ENCODE measurements around the gene CAPG. TPM values are rescaled to one million over a fixed set of nuclear protein-coding genes. Genes with fewer than 3 reads are reported as not detected.

Gene CAPG
- total RNA-seq, 5 donors from 2014 or later (not counting 1 experiment from before 2014, with no cell fraction given) = 30.1 to 71.7 (median 41.2) TPM

DNA sequence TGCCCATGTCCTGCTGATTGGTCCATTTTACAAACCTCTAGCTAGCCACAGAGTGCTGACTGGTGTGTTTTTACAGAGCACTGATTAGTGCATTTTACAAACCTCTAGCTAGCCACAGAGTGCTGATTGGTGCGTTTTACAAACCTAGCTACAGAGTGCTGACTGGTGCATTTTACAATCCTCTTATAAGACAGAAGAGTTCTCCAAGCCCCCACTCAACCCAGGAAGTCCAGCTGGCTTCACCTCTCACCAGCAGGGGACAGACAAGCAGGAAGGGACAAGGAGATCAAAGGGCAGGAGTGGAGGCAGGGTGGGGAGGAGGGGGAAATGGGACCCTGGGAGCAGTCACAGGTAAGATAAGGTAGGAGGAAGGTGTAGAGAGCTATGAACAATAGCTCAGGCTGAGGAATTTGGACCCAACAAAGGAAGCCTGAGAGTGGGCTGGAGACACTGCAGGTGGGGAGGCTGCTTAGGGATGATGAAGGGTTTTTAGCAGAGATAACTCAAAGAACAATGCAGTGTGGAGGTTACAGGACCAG, 45.5 kb upstream of the CAPG start:
- H3K4me3 ChIP-seq (ENCODE audit: control insufficient read depth in 1 of 2, extremely low read depth in 1 of 2, low read length in 1 of 2) = no peak overlapping the region
- no peaks in the 10 kb centered on the region for H3K36me3 ChIP-seq (ENCODE audit: control insufficient read depth in 2 of 2, extremely low read depth in 1 of 2, insufficient read depth in 1 of 2, low read length in 1 of 2)
- H3K9me3 ChIP-seq = no peaks in the 10 kb centered on the region
- H3K27ac ChIP-seq (ENCODE audit: low read length) = no peak overlapping the region
- H3K27me3 ChIP-seq (replicated peaks in 1 of 2; ENCODE audit: control insufficient read depth in 2 of 2, extremely low read depth in 1 of 2, insufficient read depth in 2 of 2, low read length in 1 of 2) = peaks cover 0 to 3% of the 10 kb centered on the region in 2 experiments
- H3K4me1 Mint-ChIP-seq = no peaks in the 10 kb centered on the region
- no peaks in the 10 kb centered on the region for H3K9me3 Mint-ChIP-seq
- H3K4me3 Mint-ChIP-seq = no peak overlapping the region
- DNase-seq (no peak), ATAC-seq (replicated peaks in 1 of 4) (no peak)
- no peaks in the 10 kb centered on the region for H3K27me3 Mint-ChIP-seq
- H3K36me3 Mint-ChIP-seq = no peaks in the 10 kb centered on the region
- no CpG with 5 or more reads among the region's 1 CpG for WGBS (ENCODE audit: insufficient coverage)
- no peak overlapping the region for H3K27ac Mint-ChIP-seq
- ChIA-PET POLR2A (no interaction called here), CTCF (no interaction called here)
- no peaks in the 10 kb centered on the region for H3K4me1 ChIP-seq (ENCODE audit: control insufficient read depth in 1 of 2, extremely low read depth in 1 of 2, insufficient read depth in 2 of 2, low read length in 2 of 2)

DNA sequence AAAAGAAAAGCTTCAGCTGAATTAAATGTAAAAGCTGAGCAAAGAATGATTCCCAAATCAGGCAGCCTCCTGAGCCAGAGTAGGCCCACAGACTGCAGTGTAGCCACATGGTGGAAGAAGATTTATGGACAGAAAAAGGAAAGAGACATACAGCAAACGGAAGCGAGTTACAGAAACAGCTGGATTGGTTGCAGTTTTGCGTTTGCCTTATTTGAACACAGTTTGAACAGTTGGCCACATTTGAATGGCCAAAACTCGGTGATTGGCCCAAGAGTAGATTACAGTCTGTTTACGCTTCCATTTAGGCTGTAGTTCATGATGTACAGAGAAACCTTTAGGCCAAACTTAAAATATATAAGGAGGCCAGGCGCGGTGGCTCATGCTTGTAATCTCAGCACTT, 43.4 kb upstream of the CAPG start:
- H3K36me3 ChIP-seq (ENCODE audit: control insufficient read depth in 2 of 2, extremely low read depth in 1 of 2, insufficient read depth in 1 of 2, low read length in 1 of 2) = no peaks in the 10 kb centered on the region
- H3K4me1 ChIP-seq (ENCODE audit: control insufficient read depth in 1 of 2, extremely low read depth in 1 of 2, insufficient read depth in 2 of 2, low read length in 2 of 2) = no peaks in the 10 kb centered on the region
- Mint-ChIP-seq H3K36me3 (no peaks in the 10 kb centered on the region), H3K4me3 (no peak overlapping the region), H3K9me3 (no peaks in the 10 kb centered on the region), H3K27me3 (no peaks in the 10 kb centered on the region), H3K27ac (peak overlapping the region in 1 of 2 donors; percentile 18), H3K4me1 (no peaks in the 10 kb centered on the region)
- DNase-seq (no peak), ATAC-seq (replicated peaks in 1 of 4) (no peak)
- H3K27me3 ChIP-seq (replicated peaks in 1 of 2; ENCODE audit: control insufficient read depth in 2 of 2, extremely low read depth in 1 of 2, insufficient read depth in 2 of 2, low read length in 1 of 2) = peaks cover 0 to 3% of the 10 kb centered on the region in 2 experiments
- H3K4me3 ChIP-seq (ENCODE audit: control insufficient read depth in 1 of 2, extremely low read depth in 1 of 2, low read length in 1 of 2) = no peak overlapping the region
- H3K9me3 ChIP-seq = no peaks in the 10 kb centered on the region
- H3K27ac ChIP-seq (ENCODE audit: low read length) = no peak overlapping the region
- CTCF ChIA-PET = no interaction called here
- 90% methylated on average over 6 of the region's 7 CpGs for WGBS (ENCODE audit: insufficient coverage)
- POLR2A ChIA-PET = no interaction called here

DNA sequence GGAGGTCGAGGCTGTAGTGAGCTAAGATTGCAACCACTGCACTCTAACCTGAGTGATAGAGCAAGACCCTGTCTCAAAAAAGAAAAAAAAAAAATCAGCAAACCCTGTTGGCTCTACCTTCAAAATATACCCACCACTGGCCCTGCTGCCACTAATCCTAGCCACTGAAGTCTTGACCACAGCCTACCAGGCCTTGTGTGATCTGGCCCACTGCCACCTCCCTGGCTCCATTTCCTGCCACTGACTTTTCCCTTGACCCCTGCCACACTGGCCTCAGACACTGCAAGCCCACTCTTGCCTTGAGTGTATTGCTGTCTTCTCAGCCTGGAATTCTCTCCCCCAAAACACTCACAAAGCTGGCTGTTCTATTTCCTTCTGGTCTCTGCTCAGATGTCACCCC, 42.1 kb upstream of the CAPG start:
- ChIA-PET POLR2A (no interaction called here), CTCF (interaction anchor here in 1 of 2 donors (0.7 kb wide), 1 partner anchor 131 kb away, joined by 3 read pairs; no protein-coding TSS in a partner anchor)
- DNase-seq (no peak), ATAC-seq (replicated peaks in 1 of 4) (no peak)
- Mint-ChIP-seq H3K36me3 (no peaks in the 10 kb centered on the region), H3K9me3 (no peaks in the 10 kb centered on the region), H3K4me1 (no peaks in the 10 kb centered on the region), H3K4me3 (no peak overlapping the region), H3K27ac (no peak overlapping the region), H3K27me3 (no peaks in the 10 kb centered on the region)
- H3K9me3 ChIP-seq = no peaks in the 10 kb centered on the region
- WGBS (ENCODE audit: insufficient coverage) = no CpG with 5 or more reads among the region's 1 CpG
- no peaks in the 10 kb centered on the region for H3K4me1 ChIP-seq (ENCODE audit: control insufficient read depth in 1 of 2, extremely low read depth in 1 of 2, insufficient read depth in 2 of 2, low read length in 2 of 2)
- H3K27me3 ChIP-seq (replicated peaks in 1 of 2; ENCODE audit: control insufficient read depth in 2 of 2, extremely low read depth in 1 of 2, insufficient read depth in 2 of 2, low read length in 1 of 2) = peaks cover 0 to 3% of the 10 kb centered on the region in 2 experiments
- no peaks in the 10 kb centered on the region for H3K36me3 ChIP-seq (ENCODE audit: control insufficient read depth in 2 of 2, extremely low read depth in 1 of 2, insufficient read depth in 1 of 2, low read length in 1 of 2)
- no peak overlapping the region for H3K27ac ChIP-seq (ENCODE audit: low read length)
- H3K4me3 ChIP-seq (ENCODE audit: control insufficient read depth in 1 of 2, extremely low read depth in 1 of 2, low read length in 1 of 2) = no peak overlapping the region

DNA sequence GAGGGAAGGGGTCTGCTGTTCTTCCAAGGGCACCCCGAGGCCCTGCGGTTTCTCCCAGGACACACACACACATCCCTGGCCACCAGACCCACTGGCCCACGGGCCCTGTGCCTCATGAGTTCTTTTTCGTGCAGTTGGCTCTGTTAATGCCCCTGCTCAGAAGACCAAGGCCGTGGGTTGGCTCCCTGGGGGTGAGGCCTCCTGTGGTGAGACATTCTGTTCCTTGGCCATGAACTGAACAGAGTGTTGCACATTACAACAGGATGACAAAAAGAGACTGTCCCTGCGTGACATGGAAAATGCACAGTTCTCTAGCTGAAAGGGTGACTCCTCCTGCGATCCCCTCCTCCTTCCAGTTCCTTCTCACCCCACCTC, 39.0 kb upstream of the CAPG start:
- Mint-ChIP-seq H3K9me3 (no peaks in the 10 kb centered on the region), H3K4me1 (no peaks in the 10 kb centered on the region), H3K27ac (no peak overlapping the region), H3K27me3 (no peaks in the 10 kb centered on the region), H3K36me3 (no peaks in the 10 kb centered on the region), H3K4me3 (no peak overlapping the region)
- Histone ChIP-seq H3K27me3 (replicated peaks in 1 of 2; ENCODE audit: control insufficient read depth in 2 of 2, extremely low read depth in 1 of 2, insufficient read depth in 2 of 2, low read length in 1 of 2) (no peaks in the 10 kb centered on the region), H3K9me3 (no peaks in the 10 kb centered on the region), H3K4me3 (ENCODE audit: control insufficient read depth in 1 of 2, extremely low read depth in 1 of 2, low read length in 1 of 2) (no peak overlapping the region), H3K36me3 (ENCODE audit: control insufficient read depth in 2 of 2, extremely low read depth in 1 of 2, insufficient read depth in 1 of 2, low read length in 1 of 2) (no peaks in the 10 kb centered on the region), H3K4me1 (ENCODE audit: control insufficient read depth in 1 of 2, extremely low read depth in 1 of 2, insufficient read depth in 2 of 2, low read length in 2 of 2) (no peaks in the 10 kb centered on the region), H3K27ac (ENCODE audit: low read length) (no peak overlapping the region)
- no peak for ATAC-seq (replicated peaks in 1 of 4)
- POLR2A ChIA-PET = interaction anchor here in 1 of 2 donors (0.5 kb wide), 1 partner anchor 15 kb away, joined by 6 read pairs; no protein-coding TSS in a partner anchor
- 83% methylated on average over 5 of the region's 7 CpGs for WGBS (ENCODE audit: insufficient coverage)
- CTCF ChIA-PET = no interaction called here
- no peak for DNase-seq

DNA sequence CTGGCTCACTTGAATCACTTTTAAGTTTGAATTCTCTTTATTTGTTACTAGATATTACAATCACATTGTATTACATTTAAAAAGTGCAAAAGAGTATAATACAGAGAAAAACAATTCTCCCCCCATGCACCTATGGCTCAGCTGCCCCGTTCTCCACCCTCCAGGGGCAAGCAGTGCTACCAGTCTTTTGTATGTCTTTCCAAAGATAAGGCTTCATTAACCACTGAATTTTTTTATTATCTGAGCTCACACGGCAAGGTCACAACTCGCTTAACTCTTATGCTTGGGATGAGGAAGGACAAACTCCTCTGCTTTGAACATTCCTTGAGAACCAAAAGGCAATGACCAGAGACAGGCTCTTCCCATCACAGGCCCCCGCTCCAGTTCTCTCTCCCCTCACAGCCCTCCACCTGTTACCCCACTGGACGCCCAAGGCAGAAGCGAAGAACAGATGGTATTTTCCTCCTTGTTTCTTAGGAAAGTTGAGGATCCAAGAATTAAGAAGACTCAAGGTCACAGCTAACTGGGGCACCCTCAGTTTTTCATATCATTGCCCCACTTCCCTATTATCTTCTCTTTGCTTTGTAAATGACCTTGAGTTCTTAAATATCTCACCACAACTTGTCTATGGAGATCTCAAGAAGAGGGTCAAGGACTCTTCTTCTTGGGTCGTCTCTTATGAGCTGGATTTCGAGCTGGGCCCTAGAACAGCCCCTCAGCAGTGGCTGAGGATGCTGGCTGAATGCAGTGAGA, 38.5 kb upstream of the CAPG start:
- no CpG with 5 or more reads among the region's 8 CpGs for WGBS (ENCODE audit: insufficient coverage)
- Histone ChIP-seq H3K36me3 (ENCODE audit: control insufficient read depth in 2 of 2, extremely low read depth in 1 of 2, insufficient read depth in 1 of 2, low read length in 1 of 2) (no peaks in the 10 kb centered on the region), H3K4me3 (ENCODE audit: control insufficient read depth in 1 of 2, extremely low read depth in 1 of 2, low read length in 1 of 2) (no peak overlapping the region), H3K4me1 (ENCODE audit: control insufficient read depth in 1 of 2, extremely low read depth in 1 of 2, insufficient read depth in 2 of 2, low read length in 2 of 2) (no peaks in the 10 kb centered on the region), H3K9me3 (no peaks in the 10 kb centered on the region), H3K27ac (ENCODE audit: low read length) (no peak overlapping the region), H3K27me3 (replicated peaks in 1 of 2; ENCODE audit: control insufficient read depth in 2 of 2, extremely low read depth in 1 of 2, insufficient read depth in 2 of 2, low read length in 1 of 2) (no peaks in the 10 kb centered on the region)
- ChIA-PET POLR2A (interaction anchor here in 1 of 2 donors (0.5 to 0.6 kb wide), 2 partner anchors 16 to 898 kb away, joined by 6 to 9 read pairs; no protein-coding TSS in a partner anchor), CTCF (interaction anchor here in 1 of 2 donors (0.7 kb wide), 1 partner anchor 734 kb away, joined by 4 read pairs; no protein-coding TSS in a partner anchor)
- Mint-ChIP-seq H3K27ac (no peak overlapping the region), H3K4me3 (no peak overlapping the region), H3K27me3 (no peaks in the 10 kb centered on the region), H3K36me3 (no peaks in the 10 kb centered on the region), H3K9me3 (no peaks in the 10 kb centered on the region), H3K4me1 (no peaks in the 10 kb centered on the region)
- DNase-seq = no peak
- no peak for ATAC-seq (replicated peaks in 1 of 4)

GRCh38 chr2:85447222-85447585, 37.0 kb upstream of the CAPG start:
- WGBS (ENCODE audit: insufficient coverage) = 88% methylated on average over 8 of the region's 8 CpGs
- no peak overlapping the region for H3K4me3 ChIP-seq (ENCODE audit: control insufficient read depth in 1 of 2, extremely low read depth in 1 of 2, low read length in 1 of 2)
- H3K27me3 ChIP-seq (replicated peaks in 1 of 2; ENCODE audit: control insufficient read depth in 2 of 2, extremely low read depth in 1 of 2, insufficient read depth in 2 of 2, low read length in 1 of 2) = no peaks in the 10 kb centered on the region
- ChIA-PET POLR2A (no interaction called here), CTCF (no interaction called here)
- DNase-seq (no peak), ATAC-seq (replicated peaks in 1 of 4) (no peak)
- Mint-ChIP-seq H3K36me3 (no peaks in the 10 kb centered on the region), H3K27me3 (no peaks in the 10 kb centered on the region), H3K4me1 (no peaks in the 10 kb centered on the region), H3K27ac (no peak overlapping the region), H3K9me3 (no peaks in the 10 kb centered on the region), H3K4me3 (no peak overlapping the region)
- H3K9me3 ChIP-seq = no peaks in the 10 kb centered on the region
- no peaks in the 10 kb centered on the region for H3K4me1 ChIP-seq (ENCODE audit: control insufficient read depth in 1 of 2, extremely low read depth in 1 of 2, insufficient read depth in 2 of 2, low read length in 2 of 2)
- H3K36me3 ChIP-seq (ENCODE audit: control insufficient read depth in 2 of 2, extremely low read depth in 1 of 2, insufficient read depth in 1 of 2, low read length in 1 of 2) = no peaks in the 10 kb centered on the region
- H3K27ac ChIP-seq (ENCODE audit: low read length) = no peak overlapping the region
